ENCODE results near the gene KHDRBS2.

Gene KHDRBS2

GRCh38 chr6:62035952-62036351, 250.1 kb downstream of the KHDRBS2 start:
- no peak for DNase-seq (ENCODE audit: low read depth in 3 of 3)

GRCh38 chr6:62013719-62014118, 272.3 kb downstream of the KHDRBS2 start:
- DNase-seq (ENCODE audit: low read depth in 3 of 3): no peak

- no peak for DNase-seq (ENCODE audit: low read depth in 3 of 3)
Measured at GRCh38 chr6:62009445-62009844, 276.6 kb downstream of the KHDRBS2 start.

GRCh38 chr6:61989616-61990015, 296.4 kb downstream of the KHDRBS2 start:
- DNase-seq (ENCODE audit: low read depth in 3 of 3): no peak

GRCh38 chr6:61980622-61981021, 305.4 kb downstream of the KHDRBS2 start:
- no peak for DNase-seq (ENCODE audit: low read depth in 3 of 3)

GRCh38 chr6:61977947-61978346, 308.1 kb downstream of the KHDRBS2 start:
- DNase-seq (ENCODE audit: low read depth in 3 of 3): no peak

GRCh38 chr6:61977099-61977498, 308.9 kb downstream of the KHDRBS2 start:
- DNase-seq (ENCODE audit: low read depth in 3 of 3): no peak

- DNase-seq (ENCODE audit: low read depth in 3 of 3): no peak
Measured at GRCh38 chr6:61959196-61959595, 326.8 kb downstream of the KHDRBS2 start.

GRCh38 chr6:61953851-61954250, 332.2 kb downstream of the KHDRBS2 start:
- no peak for DNase-seq (ENCODE audit: low read depth in 3 of 3)

- DNase-seq (ENCODE audit: low read depth in 3 of 3): no peak
Measured at GRCh38 chr6:61951586-61951985, 334.4 kb downstream of the KHDRBS2 start.

GRCh38 chr6:61950811-61951210, 335.2 kb downstream of the KHDRBS2 start:
- no peak for DNase-seq (ENCODE audit: low read depth in 3 of 3)

- no peak for DNase-seq (ENCODE audit: low read depth in 3 of 3)
Measured at GRCh38 chr6:61949971-61950370, 336.1 kb downstream of the KHDRBS2 start.

- DNase-seq (ENCODE audit: low read depth in 3 of 3): no peak
Measured at GRCh38 chr6:61949161-61949560, 336.9 kb downstream of the KHDRBS2 start.

- DNase-seq (ENCODE audit: low read depth in 3 of 3): no peak
Measured at GRCh38 chr6:61947311-61947947, 338.6 kb downstream of the KHDRBS2 start.

- DNase-seq (ENCODE audit: low read depth in 3 of 3): no peak
Measured at GRCh38 chr6:61940919-61941318, 345.1 kb downstream of the KHDRBS2 start.

- DNase-seq (ENCODE audit: low read depth in 3 of 3): no peak
Measured at GRCh38 chr6:61935242-61935846, 350.7 kb downstream of the KHDRBS2 start.

- DNase-seq (ENCODE audit: low read depth in 3 of 3): no peak
Measured at GRCh38 chr6:61909486-61909885, 376.5 kb downstream of the KHDRBS2 start.

- DNase-seq (ENCODE audit: low read depth in 3 of 3): no peak
Measured at GRCh38 chr6:61901748-61902147, 384.3 kb downstream of the KHDRBS2 start.

- no peak for DNase-seq (ENCODE audit: low read depth in 3 of 3)
Measured at GRCh38 chr6:61894536-61894935, 391.5 kb downstream of the KHDRBS2 start.

- no peak for DNase-seq (ENCODE audit: low read depth in 3 of 3)
Measured at GRCh38 chr6:61887423-61887822, 398.6 kb downstream of the KHDRBS2 start.

GRCh38 chr6:61886608-61887259, 399.3 kb downstream of the KHDRBS2 start:
- no peak for DNase-seq (ENCODE audit: low read depth in 3 of 3)

GRCh38 chr6:61869632-61870400, 416.2 kb downstream of the KHDRBS2 start:
- DNase-seq (ENCODE audit: low read depth in 3 of 3): no peak
